HCT116 (cell line): ENCODE results near the gene PNP.

Experiments used
- CTCF ChIP-seq, 3 experiments: fragments of 200-600 bp in 1 of 3; sonication (generic) in 1 of 3; IDR thresholded peaks in 2 of 3; conservative IDR thresholded peaks in 1 of 3; 2 replicates each; pipeline ENCODE4 v1.5.1; 2012 to 2017; ENCODE audit warnings: low read depth in 2 of 3, low read length in 2 of 3, antibody characterized with exemption in 1 of 3, borderline replicate concordance in 1 of 3, control low read depth in 1 of 3, mild to moderate bottlenecking in 1 of 3, mixed read lengths in 1 of 3, mixed run types in 1 of 3, moderate library complexity in 1 of 3; ENCODE audit not compliant: insufficient read depth in 1 of 3
- JUND ChIP-seq: IDR thresholded peaks from 2 replicates; pipeline ENCODE4 v1.6.1; 2012
- MAX ChIP-seq: IDR thresholded peaks from 2 replicates; pipeline ENCODE4 v1.6.1; 2012
- POLR2A ChIP-seq: IDR thresholded peaks from 2 replicates; pipeline ENCODE4 v1.7.0; 2011; ENCODE audit warnings: borderline replicate concordance; ENCODE audit not compliant: insufficient read depth, insufficient read length; ENCODE audit errors: extremely low read depth
- REST ChIP-seq: IDR thresholded peaks from 2 replicates; pipeline ENCODE4 v1.6.1; 2012; ENCODE audit warnings: low read depth
- SP1 ChIP-seq: IDR thresholded peaks from 2 replicates; pipeline ENCODE4 v1.6.1; 2012; ENCODE audit warnings: low read depth
- YY1 ChIP-seq: IDR thresholded peaks from 2 replicates; pipeline ENCODE4 v1.6.1; 2011; ENCODE audit warnings: low read length, low read depth, moderate library complexity, mild to moderate bottlenecking; ENCODE audit not compliant: insufficient replicate concordance; ENCODE audit errors: extremely low read depth
- ZFX ChIP-seq: fragments of 450-650 bp; IDR thresholded peaks from 2 replicates; pipeline ENCODE4 v1.6.1; 2017
- ZNF274 ChIP-seq: fragments of 200-500 bp; sonication (Bioruptor generic); IDR thresholded peaks from 2 replicates; pipeline ENCODE4 v1.6.1; 2014; ENCODE audit warnings: mild to moderate bottlenecking, low read depth, low read length, inconsistent platforms

- TF ChIP-seq JUND (no peak), YY1 (no peak), MAX (no peak), CTCF (IDR thresholded peaks at IDR 0.05 in 2 of 3, conservative IDR thresholded peaks at IDR 0.05 in 1 of 3; ENCODE audit: borderline replicate concordance in 1 of 3, insufficient read depth in 1 of 3, low read depth in 2 of 3, low read length in 2 of 3) (no peak), REST (no peak), POLR2A (no peak), SP1 (no peak), ZFX (0 out of 2 replicates have a peak, but pooled peaks have one; percentile 67), ZNF274 (no peak)
Observed at GRCh38 chr14:20460458-20461224, 8.6 kb upstream of the PNP start.
